ENCODE results near the gene TSPAN9.

Gene TSPAN9

GRCh38 chr12:3281588-3282383, 204.6 kb downstream of the TSPAN9 start:
- no peak for DNase-seq

- DNase-seq = no peak
These were observed 205.1 kb downstream of the TSPAN9 start for GRCh38 chr12:3282384-3282670.

GRCh38 chr12:3283137-3283680, 206.0 kb downstream of the TSPAN9 start:
- DNase-seq = no peak

- DNase-seq = no peak
These were observed 207.2 kb downstream of the TSPAN9 start for GRCh38 chr12:3284405-3284804.

- no peak for DNase-seq
These were observed 208.4 kb downstream of the TSPAN9 start for GRCh38 chr12:3285570-3285969.

- DNase-seq = no peak
These were observed 211.5 kb downstream of the TSPAN9 start for GRCh38 chr12:3288690-3289089.

- DNase-seq = no peak
These were observed 212.5 kb downstream of the TSPAN9 start for GRCh38 chr12:3289702-3290101.

GRCh38 chr12:3291939-3292338, 214.8 kb downstream of the TSPAN9 start:
- DNase-seq = no peak

GRCh38 chr12:3292677-3293412, 215.7 kb downstream of the TSPAN9 start:
- no peak for DNase-seq

- no peak for DNase-seq
These were observed 216.4 kb downstream of the TSPAN9 start for GRCh38 chr12:3293446-3294161.

GRCh38 chr12:3294481-3294911, 217.3 kb downstream of the TSPAN9 start:
- DNase-seq = no peak

GRCh38 chr12:3295225-3295624, 218.0 kb downstream of the TSPAN9 start:
- no peak for DNase-seq

- no peak for DNase-seq
These were observed 218.6 kb downstream of the TSPAN9 start for GRCh38 chr12:3295646-3296408.

- no peak for DNase-seq
These were observed 219.2 kb downstream of the TSPAN9 start for GRCh38 chr12:3296409-3296701.

- no peak for DNase-seq
These were observed 221.4 kb downstream of the TSPAN9 start for GRCh38 chr12:3298603-3299002.

- DNase-seq = peak; percentile 29 to 80 (median 67)
These were observed 223.0 kb downstream of the TSPAN9 start for GRCh38 chr12:3299929-3300832.

- no peak for DNase-seq
These were observed 223.7 kb downstream of the TSPAN9 start for GRCh38 chr12:3300833-3301401.

- no peak for DNase-seq
These were observed 225.3 kb downstream of the TSPAN9 start for GRCh38 chr12:3302401-3303041.

GRCh38 chr12:3303410-3304136, 226.4 kb downstream of the TSPAN9 start:
- DNase-seq = peak in 1 of 5 experiments; percentile 11

All from T-helper 2 cell (primary cell).